K562 (cell line): ENCODE measurements around the gene KRTAP19-3. TPM values are rescaled to one million over a fixed set of nuclear protein-coding genes. Genes with fewer than 3 reads are reported as not detected.

Experiments
- ATAC-seq: fragments of 200-7000 bp; cut with Tn5 transposase; 3 replicates; pipeline ENCODE4 v1.9.1; 2020; ENCODE audit warnings: moderate library complexity
- Bru-seq: library from RNA; stranded (reverse); fragments of 400-500 nt; gene quantifications from one replicate; lab custom pipeline; 2021; lab: Mats Ljungman, UMichigan
- BruChase-seq, 2 experiments: library from RNA; stranded (reverse); fragments of 400-500 nt; gene quantifications; one replicate each; lab custom pipeline; 2021; lab: Mats Ljungman, UMichigan
- BruUV-seq: library from RNA; stranded (reverse); fragments of 400-500 nt; replicated peaks from 2 replicates; lab custom pipeline; 2021; lab: Mats Ljungman, UMichigan
- CTCF ChIA-PET: fragments of 300-600 bp; formaldehyde crosslinking; extraction: SDS; loops from one replicate; lab custom pipeline; 2021; ENCODE audit warnings: low intra/inter-chr PET ratio; lab: Yijun Ruan, JAX
- POLR2A ChIA-PET: fragments of 300-600, 350-650 bp; sonication (Branson Sonifier 250); formaldehyde crosslinking; extraction: SDS; loops from one replicate; lab custom pipeline; 2021; ENCODE audit warnings: antibody characterized with exemption, inconsistent platforms; lab: Yijun Ruan, JAX
- DNase-seq, 4 experiments: peaks; one replicate each; pipeline versions ENCODE4 v3.0.0 to v3.0.0-alpha.2; 2011 to 2018; ENCODE audit warnings: low spot score in 3 of 4, mixed read lengths in 3 of 4; ENCODE audit errors: extremely low read depth in 1 of 4
- FAIRE-seq: peaks from 2 replicates; lab custom pipeline; 2011; peaks lifted over from hg19 to GRCh38; lab: Jason Lieb, UNC
- H2AFZ ChIP-seq: 2 replicates; pipeline ENCODE4 v1.6.0; 2011; ENCODE audit warnings: low read depth, low read length, control low read depth, inconsistent platforms
- H3K27ac ChIP-seq: fragments of 200-600 bp; 3 replicates; pipeline ENCODE4 v1.8.0; 2011; ENCODE audit warnings: low read depth, mild to moderate bottlenecking, control low read depth, inconsistent platforms, low read length, moderate library complexity, mixed read lengths; ENCODE audit errors: extremely low read depth
- H3K27me3 ChIP-seq, 2 experiments: fragments of 300-600 bp in 1 of 2; 2 replicates in 1 of 2; 3 replicates in 1 of 2; pipeline versions ENCODE4 v1.6.0 to v1.8.0; 2011; ENCODE audit warnings: inconsistent platforms in 2 of 2, low read length in 2 of 2, mild to moderate bottlenecking in 1 of 2, mixed read lengths in 1 of 2, moderate library complexity in 1 of 2; ENCODE audit not compliant: control insufficient read depth in 2 of 2, insufficient read depth in 2 of 2
- H3K36me3 ChIP-seq: fragments of 300-600 bp; 3 replicates; pipeline ENCODE4 v1.8.0; 2011; ENCODE audit warnings: mild to moderate bottlenecking, low read length, inconsistent platforms; ENCODE audit not compliant: control insufficient read depth, insufficient read depth
- H3K4me1 ChIP-seq, 2 experiments: fragments of 200-600 bp in 1 of 2; replicated peaks in 1 of 2; 2 replicates in 1 of 2; 3 replicates in 1 of 2; pipeline versions ENCODE4 v1.5.1 to v1.8.0; 2011; ENCODE audit warnings: inconsistent platforms in 2 of 2, low read length in 2 of 2, mild to moderate bottlenecking in 1 of 2, mixed read lengths in 1 of 2, moderate library complexity in 1 of 2; ENCODE audit not compliant: control insufficient read depth in 2 of 2, insufficient read depth in 2 of 2
- H3K4me2 ChIP-seq: 2 replicates; pipeline ENCODE4 v1.6.1; 2011; ENCODE audit warnings: low read length, control low read depth, inconsistent platforms, mixed read lengths; ENCODE audit not compliant: insufficient read depth
- H3K4me3 ChIP-seq: fragments of 200-600 bp; sonication (generic), shearing (Covaris generic); 2 replicates; pipeline ENCODE4 v1.5.1; 2016; ENCODE audit warnings: control low read depth, inconsistent platforms
- H3K79me2 ChIP-seq: fragments of 200-600 bp; 3 replicates; pipeline ENCODE4 v1.8.0; 2011; ENCODE audit warnings: low read length, inconsistent platforms; ENCODE audit not compliant: control insufficient read depth, insufficient read depth
- H3K9ac ChIP-seq, 2 experiments: 2 replicates each; pipeline versions ENCODE4 v1.6.0 to v1.6.1; 2011; ENCODE audit warnings: low read depth in 2 of 2, low read length in 2 of 2, control low read depth in 1 of 2, inconsistent platforms in 1 of 2, mild to moderate bottlenecking in 1 of 2, mixed read lengths in 1 of 2; ENCODE audit not compliant: insufficient read depth in 1 of 2
- H3K9me1 ChIP-seq: one replicate; pipeline ENCODE4 v1.6.0; 2011; ENCODE audit warnings: inconsistent platforms, mild to moderate bottlenecking, low read length, moderate library complexity; ENCODE audit not compliant: control insufficient read depth, insufficient read depth
- H3K9me3 ChIP-seq: replicated peaks from 2 replicates; pipeline ENCODE4 v1.5.1; 2011; ENCODE audit warnings: low read depth, low read length, inconsistent platforms; ENCODE audit not compliant: control insufficient read depth, insufficient read depth
- H4K20me1 ChIP-seq: replicated peaks from 2 replicates; pipeline ENCODE4 v1.6.1; 2011; ENCODE audit warnings: low read length, inconsistent platforms, mixed read lengths; ENCODE audit not compliant: control insufficient read depth, insufficient read depth
- CEBPB ChIP-seq: fragments of 450-650 bp; IDR thresholded peaks from 2 replicates; pipeline ENCODE4 v1.6.1; 2016; ENCODE audit warnings: missing genetic modification characterization, missing compliant biosample characterization
- KAT2B ChIP-seq: IDR thresholded peaks from one replicate; pipeline ENCODE4 v1.6.1; 2012; ENCODE audit warnings: low read depth, mild to moderate bottlenecking, control low read depth, inconsistent platforms, low read length, moderate library complexity
- PRPF4 ChIP-seq: fragments of 200-400 bp; formaldehyde crosslinking; IDR thresholded peaks from one replicate; pipeline ENCODE4 v1.6.1; 2017; ENCODE audit warnings: low read length, low read depth, mild to moderate bottlenecking; ENCODE audit not compliant: insufficient read depth, poor library complexity, severe bottlenecking
- PTRF ChIP-seq: fragments of 450-650 bp; IDR thresholded peaks from 2 replicates; pipeline ENCODE4 v1.6.1; 2016; ENCODE audit warnings: mild to moderate bottlenecking, missing genetic modification characterization, missing compliant biosample characterization
- ZNF384 ChIP-seq: IDR thresholded peaks from 2 replicates; pipeline ENCODE4 v1.6.1; 2012; ENCODE audit warnings: low read depth, low read length, improper control_type of control experiment
- WGBS: fragments of 100-300 bp; shearing (Covaris generic); methylation state at CpG from one replicate; pipeline ENCODE4 v1.1.6; 2016; ENCODE audit warnings: low coverage, mixed read lengths; ENCODE audit not compliant: insufficient coverage; ENCODE audit errors: missing lambda C conversion rate; 5-methylcytosine and 5-hydroxymethylcytosine counted together
- in situ Hi-C: fragments of 300-500 bp; cut with MboI; formaldehyde crosslinking; loops from 4 replicates; pipeline ENCODE4 v1.15.0; 2018; ENCODE audit warnings: inconsistent platforms, mixed read lengths
- intact Hi-C: fragments of 100-400 bp; cut with micrococcal nuclease; formaldehyde crosslinking; loops from 2 replicates; pipeline ENCODE4 v1.14.2; 2022
- long read RNA-seq, 3 experiments: library from polyadenylated mRNA in 2 of 3; library from RNA in 1 of 3; unstranded in 2 of 3; stranded (forward) in 1 of 3; transcript quantifications; one replicate each; pipeline ENCODE4 v2.0.0, GENCODE V29; 2019 to 2022
- polyA minus RNA-seq, 3 experiments: library from RNA; depleted of rRNA, polyadenylated mRNA; stranded (reverse); fragments of >200 nt; gene quantifications; 2 replicates each; pipeline ENCODE4 v1.2.3, GENCODE V29; 2011
- polyA plus RNA-seq, 8 experiments: library from polyadenylated mRNA; depleted of rRNA in 4 of 8; stranded (reverse) in 5 of 8; unstranded in 3 of 8; fragments of >200 nt; fragmentation: Nextera tagmentation in 2 of 8; fragmentation: Illumina TruSeq in 1 of 8; extraction: Ambion mirVana in 2 of 8; extraction: Trizol in 1 of 8; gene quantifications; 2 replicates each; pipeline versions ENCODE4 v1.2.1 to v1.2.3, GENCODE V29; 2011 to 2014; ENCODE audit warnings: inconsistent platforms in 1 of 8, missing spikeins in 1 of 8
- total RNA-seq, 7 experiments: library from RNA; depleted of rRNA in 6 of 7; stranded (reverse); fragments of >200 nt in 6 of 7; fragmentation: Illumina TruSeq in 2 of 7; extraction: Trizol in 2 of 7; gene quantifications; 2 replicates each; pipeline versions ENCODE4 v1.2.1 to v1.2.3, GENCODE V29; 2011 to 2021; ENCODE audit warnings: low replicate concordance in 1 of 7
- TF ChIP-seq, protein P1 (sequence below): sonication (generic); formaldehyde crosslinking; IDR thresholded peaks from 2 replicates; pipeline ENCODE4 v1.8.0; 2023; ENCODE audit warnings: missing genetic modification reagents, mild to moderate bottlenecking, borderline replicate concordance
- TF ChIP-seq, protein P2 (sequence below): sonication (generic); formaldehyde crosslinking; IDR thresholded peaks from 2 replicates; pipeline ENCODE4 v1.8.0; 2023; ENCODE audit warnings: mild to moderate bottlenecking, missing genetic modification reagents
- TF ChIP-seq, protein P3 (sequence below): sonication (generic); formaldehyde crosslinking; IDR thresholded peaks from 2 replicates; pipeline ENCODE4 v1.8.1; 2022; ENCODE audit warnings: missing genetic modification reagents

Gene KRTAP19-3
- not detected in 2 replicates for total RNA-seq (2011; cell fraction: chromatin; rRNA removed; ENCODE audit: low replicate concordance)
- not detected in 2 replicates for total RNA-seq (2011; cell fraction: nucleolus; rRNA removed)
- total RNA-seq (2011; cell fraction: nucleoplasm; rRNA removed) = not detected in 2 replicates
- total RNA-seq (2014; rRNA removed) = not detected in 2 replicates
- total RNA-seq (2014; rRNA removed; fragmentation: Illumina TruSeq; extraction: Trizol) = not detected in 2 replicates
- total RNA-seq (2015; rRNA removed; fragmentation: Illumina TruSeq; extraction: Trizol) = not detected in 2 replicates
- total RNA-seq (2021) = not detected in 2 replicates
- not detected in 2 replicates for polyA plus RNA-seq (2011; rRNA removed)
- polyA plus RNA-seq (2011; cell fraction: cytosol; rRNA removed) = not detected in 2 replicates
- not detected in 2 replicates for polyA plus RNA-seq (2011; cell fraction: nucleus; rRNA removed)
- not detected in 2 replicates for polyA plus RNA-seq (2012)
- not detected in 2 replicates for polyA plus RNA-seq (2014; fragmentation: Illumina TruSeq; extraction: Trizol)
- not detected for polyA plus RNA-seq (2014; fragmentation: Nextera tagmentation; extraction: Ambion mirVana)
- polyA plus RNA-seq (2014; rRNA removed) = not detected in 2 replicates
- polyA minus RNA-seq (2011; rRNA and poly(A)+ RNA removed) = not detected in 2 replicates
- not detected in 2 replicates for polyA minus RNA-seq (2011; cell fraction: cytosol; rRNA and poly(A)+ RNA removed)
- polyA minus RNA-seq (2011; cell fraction: nucleus; rRNA and poly(A)+ RNA removed) = not detected in 2 replicates
- not detected for Bru-seq, nascent RNA
- BruChase-seq, experiment 1, labeled RNA remaining after a 2-hour chase = not detected
- BruChase-seq, experiment 2, labeled RNA remaining after a 6-hour chase = not detected
- long read RNA-seq, experiment 1 = 0 reads
- long read RNA-seq, experiment 2 = 0 reads
- long read RNA-seq, experiment 3 = 0 reads

DNA sequence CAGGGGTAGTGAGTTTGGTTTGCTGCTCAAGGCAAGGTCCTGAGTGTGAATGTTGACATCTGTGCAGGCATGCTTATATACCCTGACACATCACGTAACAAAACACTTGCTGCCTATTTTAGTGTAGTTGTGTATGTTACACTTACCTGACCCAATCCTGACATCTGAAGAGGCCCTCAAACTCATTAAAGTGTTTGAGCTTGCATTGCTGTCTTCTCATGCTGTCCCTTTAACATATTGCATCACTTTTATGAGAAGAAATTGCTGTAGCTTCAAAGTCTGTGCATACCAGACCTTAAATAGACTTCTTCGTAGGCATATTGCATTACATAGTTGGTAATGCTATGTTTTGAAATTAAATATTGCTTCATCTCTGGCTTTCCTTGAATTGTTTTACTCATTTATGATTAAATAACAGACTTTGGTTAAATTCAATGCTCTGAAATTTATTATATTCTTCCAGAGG lies at the start of gene KRTAP19-3:
Gene KRTAP19-3 (minus strand): TSS at position 51 of the 466 bp plus-strand sequence. CDS start 56 bp downstream, outside the sequence.
- intact Hi-C loops (no loop called here), in situ Hi-C loops (no loop called here)
- no peak for DNase-seq
- FAIRE-seq = no peak
- BruUV-seq = no TSS peak
- no peak within 1 kb of the TSS for H2AFZ ChIP-seq
- no peak within 1 kb of the TSS for H3K4me3 ChIP-seq
- no peak within 1 kb of the TSS for H3K9ac ChIP-seq
- CTCF ChIA-PET = no interaction called here
- POLR2A ChIA-PET = no interaction called here
- no peaks in the 10 kb centered on the region for H3K36me3 ChIP-seq
- WGBS = 0% methylated on average over 2 of the region's 2 CpGs
- no peaks in the 10 kb centered on the region for H3K9me1 ChIP-seq
- H4K20me1 ChIP-seq = no peaks in the 10 kb centered on the region
- no peaks in the 10 kb centered on the region; the same call in 1 of the 2 replicates for H3K9me3 ChIP-seq
- H3K27ac ChIP-seq = no peak within 1 kb of the TSS
- no peaks in the 10 kb centered on the region for H3K79me2 ChIP-seq
- H3K4me1 ChIP-seq = no peaks in the 10 kb centered on the region
- H3K27me3 ChIP-seq = no peaks in the 10 kb centered on the region
- no peak for ATAC-seq
- H3K4me2 ChIP-seq = no peak within 1 kb of the TSS
- TF ChIP-seq ZNF384 (no peak), PTRF (no peak), CEBPB (tag) (peak; percentile 50; the same call in 1 of the 2 replicates), KAT2B (no peak), PRPF4 (no peak)
- TF ChIP-seq, protein P1, sequence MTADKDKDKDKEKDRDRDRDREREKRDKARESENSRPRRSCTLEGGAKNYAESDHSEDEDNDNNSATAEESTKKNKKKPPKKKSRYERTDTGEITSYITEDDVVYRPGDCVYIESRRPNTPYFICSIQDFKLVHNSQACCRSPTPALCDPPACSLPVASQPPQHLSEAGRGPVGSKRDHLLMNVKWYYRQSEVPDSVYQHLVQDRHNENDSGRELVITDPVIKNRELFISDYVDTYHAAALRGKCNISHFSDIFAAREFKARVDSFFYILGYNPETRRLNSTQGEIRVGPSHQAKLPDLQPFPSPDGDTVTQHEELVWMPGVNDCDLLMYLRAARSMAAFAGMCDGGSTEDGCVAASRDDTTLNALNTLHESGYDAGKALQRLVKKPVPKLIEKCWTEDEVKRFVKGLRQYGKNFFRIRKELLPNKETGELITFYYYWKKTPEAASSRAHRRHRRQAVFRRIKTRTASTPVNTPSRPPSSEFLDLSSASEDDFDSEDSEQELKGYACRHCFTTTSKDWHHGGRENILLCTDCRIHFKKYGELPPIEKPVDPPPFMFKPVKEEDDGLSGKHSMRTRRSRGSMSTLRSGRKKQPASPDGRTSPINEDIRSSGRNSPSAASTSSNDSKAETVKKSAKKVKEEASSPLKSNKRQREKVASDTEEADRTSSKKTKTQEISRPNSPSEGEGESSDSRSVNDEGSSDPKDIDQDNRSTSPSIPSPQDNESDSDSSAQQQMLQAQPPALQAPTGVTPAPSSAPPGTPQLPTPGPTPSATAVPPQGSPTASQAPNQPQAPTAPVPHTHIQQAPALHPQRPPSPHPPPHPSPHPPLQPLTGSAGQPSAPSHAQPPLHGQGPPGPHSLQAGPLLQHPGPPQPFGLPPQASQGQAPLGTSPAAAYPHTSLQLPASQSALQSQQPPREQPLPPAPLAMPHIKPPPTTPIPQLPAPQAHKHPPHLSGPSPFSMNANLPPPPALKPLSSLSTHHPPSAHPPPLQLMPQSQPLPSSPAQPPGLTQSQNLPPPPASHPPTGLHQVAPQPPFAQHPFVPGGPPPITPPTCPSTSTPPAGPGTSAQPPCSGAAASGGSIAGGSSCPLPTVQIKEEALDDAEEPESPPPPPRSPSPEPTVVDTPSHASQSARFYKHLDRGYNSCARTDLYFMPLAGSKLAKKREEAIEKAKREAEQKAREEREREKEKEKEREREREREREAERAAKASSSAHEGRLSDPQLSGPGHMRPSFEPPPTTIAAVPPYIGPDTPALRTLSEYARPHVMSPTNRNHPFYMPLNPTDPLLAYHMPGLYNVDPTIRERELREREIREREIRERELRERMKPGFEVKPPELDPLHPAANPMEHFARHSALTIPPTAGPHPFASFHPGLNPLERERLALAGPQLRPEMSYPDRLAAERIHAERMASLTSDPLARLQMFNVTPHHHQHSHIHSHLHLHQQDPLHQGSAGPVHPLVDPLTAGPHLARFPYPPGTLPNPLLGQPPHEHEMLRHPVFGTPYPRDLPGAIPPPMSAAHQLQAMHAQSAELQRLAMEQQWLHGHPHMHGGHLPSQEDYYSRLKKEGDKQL (CRISPR knock-in tag) = no peak
- TF ChIP-seq, protein P2, sequence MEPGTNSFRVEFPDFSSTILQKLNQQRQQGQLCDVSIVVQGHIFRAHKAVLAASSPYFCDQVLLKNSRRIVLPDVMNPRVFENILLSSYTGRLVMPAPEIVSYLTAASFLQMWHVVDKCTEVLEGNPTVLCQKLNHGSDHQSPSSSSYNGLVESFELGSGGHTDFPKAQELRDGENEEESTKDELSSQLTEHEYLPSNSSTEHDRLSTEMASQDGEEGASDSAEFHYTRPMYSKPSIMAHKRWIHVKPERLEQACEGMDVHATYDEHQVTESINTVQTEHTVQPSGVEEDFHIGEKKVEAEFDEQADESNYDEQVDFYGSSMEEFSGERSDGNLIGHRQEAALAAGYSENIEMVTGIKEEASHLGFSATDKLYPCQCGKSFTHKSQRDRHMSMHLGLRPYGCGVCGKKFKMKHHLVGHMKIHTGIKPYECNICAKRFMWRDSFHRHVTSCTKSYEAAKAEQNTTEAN (CRISPR knock-in tag) = no peak
- TF ChIP-seq, protein P3, sequence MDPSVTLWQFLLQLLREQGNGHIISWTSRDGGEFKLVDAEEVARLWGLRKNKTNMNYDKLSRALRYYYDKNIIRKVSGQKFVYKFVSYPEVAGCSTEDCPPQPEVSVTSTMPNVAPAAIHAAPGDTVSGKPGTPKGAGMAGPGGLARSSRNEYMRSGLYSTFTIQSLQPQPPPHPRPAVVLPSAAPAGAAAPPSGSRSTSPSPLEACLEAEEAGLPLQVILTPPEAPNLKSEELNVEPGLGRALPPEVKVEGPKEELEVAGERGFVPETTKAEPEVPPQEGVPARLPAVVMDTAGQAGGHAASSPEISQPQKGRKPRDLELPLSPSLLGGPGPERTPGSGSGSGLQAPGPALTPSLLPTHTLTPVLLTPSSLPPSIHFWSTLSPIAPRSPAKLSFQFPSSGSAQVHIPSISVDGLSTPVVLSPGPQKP (CRISPR knock-in tag) = no peak
